ENCODE measurements around the gene ODAPH.

GRCh38 chr4:75514949-75515612 is 40.8 kb upstream of the ODAPH start:
- no peak for TF ChIP-seq EZH2 (IDR thresholded peaks at IDR 0.05; ENCODE audit: borderline replicate concordance, low read depth, low read length, severe bottlenecking)
- TF ChIP-seq, protein P1, sequence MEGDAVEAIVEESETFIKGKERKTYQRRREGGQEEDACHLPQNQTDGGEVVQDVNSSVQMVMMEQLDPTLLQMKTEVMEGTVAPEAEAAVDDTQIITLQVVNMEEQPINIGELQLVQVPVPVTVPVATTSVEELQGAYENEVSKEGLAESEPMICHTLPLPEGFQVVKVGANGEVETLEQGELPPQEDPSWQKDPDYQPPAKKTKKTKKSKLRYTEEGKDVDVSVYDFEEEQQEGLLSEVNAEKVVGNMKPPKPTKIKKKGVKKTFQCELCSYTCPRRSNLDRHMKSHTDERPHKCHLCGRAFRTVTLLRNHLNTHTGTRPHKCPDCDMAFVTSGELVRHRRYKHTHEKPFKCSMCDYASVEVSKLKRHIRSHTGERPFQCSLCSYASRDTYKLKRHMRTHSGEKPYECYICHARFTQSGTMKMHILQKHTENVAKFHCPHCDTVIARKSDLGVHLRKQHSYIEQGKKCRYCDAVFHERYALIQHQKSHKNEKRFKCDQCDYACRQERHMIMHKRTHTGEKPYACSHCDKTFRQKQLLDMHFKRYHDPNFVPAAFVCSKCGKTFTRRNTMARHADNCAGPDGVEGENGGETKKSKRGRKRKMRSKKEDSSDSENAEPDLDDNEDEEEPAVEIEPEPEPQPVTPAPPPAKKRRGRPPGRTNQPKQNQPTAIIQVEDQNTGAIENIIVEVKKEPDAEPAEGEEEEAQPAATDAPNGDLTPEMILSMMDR (IDR thresholded peaks at IDR 0.05; ENCODE audit: borderline replicate concordance, extremely low read depth, low read length, poor library complexity, severe bottlenecking): no peak

Measured in DND-41 (cell line).